Lung (tissue), 13 donors: ENCODE data around the gene MYCN. TPM values are rescaled to one million over a fixed set of nuclear protein-coding genes. Genes with fewer than 3 reads are reported as not detected.

Experiments
- ATAC-seq: fragments of 200-7000 bp; cut with Tn5 transposase; one replicate; pipeline ENCODE4 v1.9.1; 2020; ENCODE audit warnings: moderate number of reproducible peaks; ENCODE audit not compliant: insufficient read depth, low FRiP score
- DNase-seq, 3 donors: peaks; one replicate each; pipeline ENCODE4 v3.0.0-alpha.2; 2013 to 2017
- H3K27ac ChIP-seq, 2 donors: one replicate each; pipeline ENCODE4 v1.5.1; 2013; ENCODE audit warnings: mild to moderate bottlenecking in 2 of 2, moderate library complexity in 2 of 2, control low read depth in 1 of 2, inconsistent platforms in 1 of 2, low read depth in 1 of 2, low read length in 1 of 2
- H3K27me3 ChIP-seq, 3 donors: one replicate each; pipeline ENCODE4 v1.5.1; 2013; ENCODE audit warnings: low read length in 2 of 3; ENCODE audit not compliant: control insufficient read depth in 3 of 3, insufficient read depth in 3 of 3
- H3K36me3 ChIP-seq, 4 donors: one replicate each; pipeline ENCODE4 v1.5.1; 2013; ENCODE audit warnings: low read length in 4 of 4, mild to moderate bottlenecking in 1 of 4, moderate library complexity in 1 of 4; ENCODE audit not compliant: control insufficient read depth in 4 of 4, insufficient read depth in 4 of 4
- H3K4me1 ChIP-seq, 5 donors: one replicate each; pipeline ENCODE4 v1.5.1; 2013; ENCODE audit warnings: low read length in 5 of 5, mild to moderate bottlenecking in 2 of 5, moderate library complexity in 1 of 5; ENCODE audit not compliant: control insufficient read depth in 5 of 5, insufficient read depth in 5 of 5
- H3K4me3 ChIP-seq: one replicate; pipeline ENCODE4 v1.5.1; 2013; ENCODE audit warnings: mild to moderate bottlenecking, control low read depth, moderate library complexity
- H3K9ac ChIP-seq, 2 donors: one replicate each; pipeline ENCODE4 v1.5.1; 2013; ENCODE audit warnings: low read length in 2 of 2, control low read depth in 1 of 2; ENCODE audit not compliant: insufficient read depth in 1 of 2
- H3K9me3 ChIP-seq, 4 donors: one replicate each; pipeline ENCODE4 v1.5.1; 2013; ENCODE audit warnings: low read length in 3 of 4, mild to moderate bottlenecking in 1 of 4, moderate library complexity in 1 of 4; ENCODE audit not compliant: control insufficient read depth in 4 of 4, insufficient read depth in 3 of 4
- WGBS, 2 donors: extraction: QIAGEN DNeasy Blood & Tissue Kit; methylation state at CpG; one replicate each; pipeline ENCODE4 v1.1.7; 2013; 5-methylcytosine and 5-hydroxymethylcytosine counted together
- polyA plus RNA-seq, 2 donors: library from polyadenylated mRNA; stranded (reverse); fragments of 200-250 nt; gene quantifications; one replicate each; pipeline ENCODE4 v1.2.1, GENCODE V29; 2013
- small RNA-seq: library from RNA; depleted of rRNA; stranded (forward); fragments of <200 nt; gene quantifications from one replicate; pipeline ENCODE3, GENCODE V24; 2014; ENCODE audit warnings: low replicate concordance
- total RNA-seq, 2 donors: library from RNA; depleted of rRNA in 1 of 2; stranded (reverse); fragments of >200 nt in 1 of 2; gene quantifications; one replicate each; pipeline ENCODE4 v1.2.1, GENCODE V29; 2014 to 2021
- TF ChIP-seq, protein P1 (sequence below): IDR thresholded peaks from 2 replicates; pipeline ENCODE4 v1.5.1; 2012; ENCODE audit warnings: mild to moderate bottlenecking; ENCODE audit errors: control extremely low read depth, extremely low read depth
- donor health status: control.
- donor health status: control.
- donor health status: Bipolar disorder and iron deficiency.
- donor health status: healthy.
- donor health status: DM: yes; HTN: yes; CAD: no.

The MYCN gene
- total and polyA plus RNA-seq, 4 donors: 0.16 to 5.2 (median 0.36) TPM

DNA sequence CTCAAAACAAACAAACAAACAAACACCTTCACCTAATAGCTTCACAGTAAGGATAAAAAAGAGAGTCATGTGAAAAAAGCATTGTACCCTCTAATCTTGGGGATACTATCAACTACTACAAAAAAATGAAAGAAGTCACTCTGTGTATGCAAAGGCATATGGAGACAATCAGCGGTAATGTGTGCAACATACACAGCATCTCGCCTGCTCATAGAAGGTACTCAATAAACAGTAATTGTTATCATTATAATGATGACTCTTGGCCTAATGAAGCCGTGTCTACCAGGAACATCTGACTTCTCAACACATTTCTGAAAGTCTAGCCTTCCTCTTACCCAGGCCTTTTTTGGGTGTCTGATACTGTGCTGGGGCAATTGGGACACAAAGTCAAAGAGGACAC, 55.3 kb downstream of the MYCN start:
- H3K4me3 ChIP-seq: no peak overlapping the region
- H3K36me3 ChIP-seq: no peaks in the 10 kb centered on the region
- DNase-seq: no peak
- H3K9ac ChIP-seq: no peak overlapping the region
- WGBS, 2 donors: 92 to 96% methylated on average over 3 of the region's 3 CpGs
- H3K9me3 ChIP-seq: no peaks in the 10 kb centered on the region
- no peak for ATAC-seq
- H3K4me1 ChIP-seq: no peaks in the 10 kb centered on the region
- H3K27me3 ChIP-seq: no peaks in the 10 kb centered on the region
- TF ChIP-seq, protein P1, sequence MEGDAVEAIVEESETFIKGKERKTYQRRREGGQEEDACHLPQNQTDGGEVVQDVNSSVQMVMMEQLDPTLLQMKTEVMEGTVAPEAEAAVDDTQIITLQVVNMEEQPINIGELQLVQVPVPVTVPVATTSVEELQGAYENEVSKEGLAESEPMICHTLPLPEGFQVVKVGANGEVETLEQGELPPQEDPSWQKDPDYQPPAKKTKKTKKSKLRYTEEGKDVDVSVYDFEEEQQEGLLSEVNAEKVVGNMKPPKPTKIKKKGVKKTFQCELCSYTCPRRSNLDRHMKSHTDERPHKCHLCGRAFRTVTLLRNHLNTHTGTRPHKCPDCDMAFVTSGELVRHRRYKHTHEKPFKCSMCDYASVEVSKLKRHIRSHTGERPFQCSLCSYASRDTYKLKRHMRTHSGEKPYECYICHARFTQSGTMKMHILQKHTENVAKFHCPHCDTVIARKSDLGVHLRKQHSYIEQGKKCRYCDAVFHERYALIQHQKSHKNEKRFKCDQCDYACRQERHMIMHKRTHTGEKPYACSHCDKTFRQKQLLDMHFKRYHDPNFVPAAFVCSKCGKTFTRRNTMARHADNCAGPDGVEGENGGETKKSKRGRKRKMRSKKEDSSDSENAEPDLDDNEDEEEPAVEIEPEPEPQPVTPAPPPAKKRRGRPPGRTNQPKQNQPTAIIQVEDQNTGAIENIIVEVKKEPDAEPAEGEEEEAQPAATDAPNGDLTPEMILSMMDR: no peak
- no peak overlapping the region for H3K27ac ChIP-seq

Small RNAs within 50 kb of the gene (small RNA-seq; reads per million reads assigned to genes)
- gene RF01210: not detected
- not detected for gene RN7SL104P
